Gastrocnemius medialis (tissue), 4 donors: ENCODE results near the gene BCL2. TPM values are rescaled to one million over a fixed set of nuclear protein-coding genes. Genes with fewer than 3 reads are reported as not detected.

Experiments
- ATAC-seq, 2 donors: fragments of 150-250 bp; one replicate each; pipeline ENCODE4 v1.9.1; 2016
- DNase-seq, 2 donors: peaks; one replicate each; pipeline ENCODE4 v3.0.0-alpha.2; 2019
- H3K27ac ChIP-seq, 4 donors: fragments of 200-600 bp; sonication (generic); 1 replicate in 1 of 4; 2 replicates in 3 of 4; pipeline ENCODE4 v1.5.1; 2016 to 2018; ENCODE audit warnings: mild to moderate bottlenecking in 2 of 4, moderate library complexity in 1 of 4
- H3K27me3 ChIP-seq, 3 donors: fragments of 200-600 bp; sonication (generic) in 2 of 3; 1 replicate in 1 of 3; 2 replicates in 2 of 3; pipeline versions ENCODE4 v1.5.1 to v1.6.0; 2016 to 2019; ENCODE audit warnings: mild to moderate bottlenecking in 1 of 3, moderate library complexity in 1 of 3
- H3K36me3 ChIP-seq, 2 donors: fragments of 200-600 bp; sonication (generic) in 1 of 2; one replicate each; pipeline ENCODE4 v1.5.1; 2017 to 2018
- H3K4me1 ChIP-seq, 2 donors: fragments of 200-600 bp; sonication (generic) in 1 of 2; one replicate each; pipeline ENCODE4 v1.5.1; 2016 to 2017; ENCODE audit warnings: mild to moderate bottlenecking in 2 of 2
- H3K4me3 ChIP-seq, 4 donors: fragments of 200-600 bp; sonication (generic) in 3 of 4; 1 replicate in 1 of 4; 2 replicates in 3 of 4; pipeline ENCODE4 v1.5.1; 2016 to 2019; ENCODE audit warnings: mild to moderate bottlenecking in 2 of 4
- H3K9me3 ChIP-seq, 3 donors: fragments of 200-600 bp; sonication (generic) in 2 of 3; 1 replicate in 1 of 3; 2 replicates in 2 of 3; pipeline ENCODE4 v1.5.1; 2016 to 2019
- POLR2A ChIP-seq, 2 donors: fragments of 450-650 bp; IDR thresholded peaks; one replicate each; pipeline ENCODE4 v1.6.1; 2017; ENCODE audit warnings: antibody characterized with exemption in 2 of 2, mild to moderate bottlenecking in 2 of 2, moderate library complexity in 2 of 2
- in situ Hi-C, 4 donors: fragments of 200-750 bp; cut with MboI; loops; one replicate each; pipeline versions ENCODE4 v1.15.0 to v1.8.0; 2017; ENCODE audit warnings: low sequenced_read_pairs in 4 of 4
- intact Hi-C: fragments of 100-400 bp; cut with DNase I; formaldehyde crosslinking; loops from one replicate; pipeline ENCODE4 v1.15.1; 2023; ENCODE audit warnings: low total_unique reads
- total RNA-seq, 4 donors: library from RNA; depleted of rRNA; stranded (reverse); fragments of >200 nt; gene quantifications; one replicate each; pipeline versions ENCODE4 v1.1.0 to v1.2.3, GENCODE V29; 2016
- TF ChIP-seq, protein P1 (sequence below), 5 experiments: fragments of 450-650 bp in 3 of 5; fragments of 200-600 bp in 2 of 5; sonication (generic) in 2 of 5; IDR thresholded peaks in 4 of 5; conservative IDR thresholded peaks in 1 of 5; 1 replicate in 4 of 5; 2 replicates in 1 of 5; pipeline ENCODE4 v1.5.1; 2016 to 2019; ENCODE audit warnings: antibody characterized with exemption in 5 of 5, mild to moderate bottlenecking in 3 of 5, moderate library complexity in 3 of 5

BCL2 gene
- total RNA-seq, 4 donors from 2014 or later, result 6.2 to 20.4 (median 13.7) TPM

- TF ChIP-seq POLR2A (IDR thresholded peaks at IDR 0.05), result no peak
- TF ChIP-seq, protein P1, sequence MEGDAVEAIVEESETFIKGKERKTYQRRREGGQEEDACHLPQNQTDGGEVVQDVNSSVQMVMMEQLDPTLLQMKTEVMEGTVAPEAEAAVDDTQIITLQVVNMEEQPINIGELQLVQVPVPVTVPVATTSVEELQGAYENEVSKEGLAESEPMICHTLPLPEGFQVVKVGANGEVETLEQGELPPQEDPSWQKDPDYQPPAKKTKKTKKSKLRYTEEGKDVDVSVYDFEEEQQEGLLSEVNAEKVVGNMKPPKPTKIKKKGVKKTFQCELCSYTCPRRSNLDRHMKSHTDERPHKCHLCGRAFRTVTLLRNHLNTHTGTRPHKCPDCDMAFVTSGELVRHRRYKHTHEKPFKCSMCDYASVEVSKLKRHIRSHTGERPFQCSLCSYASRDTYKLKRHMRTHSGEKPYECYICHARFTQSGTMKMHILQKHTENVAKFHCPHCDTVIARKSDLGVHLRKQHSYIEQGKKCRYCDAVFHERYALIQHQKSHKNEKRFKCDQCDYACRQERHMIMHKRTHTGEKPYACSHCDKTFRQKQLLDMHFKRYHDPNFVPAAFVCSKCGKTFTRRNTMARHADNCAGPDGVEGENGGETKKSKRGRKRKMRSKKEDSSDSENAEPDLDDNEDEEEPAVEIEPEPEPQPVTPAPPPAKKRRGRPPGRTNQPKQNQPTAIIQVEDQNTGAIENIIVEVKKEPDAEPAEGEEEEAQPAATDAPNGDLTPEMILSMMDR (IDR thresholded peaks at IDR 0.05 in 4 of 5, conservative IDR thresholded peaks at IDR 0.05 in 1 of 5), result no peak
- in situ Hi-C loops, result loop anchor here in 1 of 4 donors (10.0 kb wide), 1 partner anchor 99 kb away; no protein-coding TSS in a partner anchor
- peaks cover 33 to 40% of the 10 kb centered on the region in 2 donors for H3K4me1 ChIP-seq
- peak overlapping the region; percentile 60 to 82 (median 64) for H3K27ac ChIP-seq
- peak in 1 of 2 donors; percentile 38 for DNase-seq
- peak; percentile 5 to 16 for ATAC-seq
- H3K9me3 ChIP-seq, result no peaks in the 10 kb centered on the region
- H3K36me3 ChIP-seq, result no peaks in the 10 kb centered on the region
- intact Hi-C loops, result loop anchor here (1.0 to 10.0 kb wide), 3 partner anchors 25 to 141 kb away; no protein-coding TSS in a partner anchor
- H3K4me3 ChIP-seq, result peak overlapping the region in 1 of 4 donors; percentile 42
- no peaks in the 10 kb centered on the region for H3K27me3 ChIP-seq
These were observed 163.4 kb downstream of the BCL2 start for GRCh38 chr18:63155910-63156773.

DNA sequence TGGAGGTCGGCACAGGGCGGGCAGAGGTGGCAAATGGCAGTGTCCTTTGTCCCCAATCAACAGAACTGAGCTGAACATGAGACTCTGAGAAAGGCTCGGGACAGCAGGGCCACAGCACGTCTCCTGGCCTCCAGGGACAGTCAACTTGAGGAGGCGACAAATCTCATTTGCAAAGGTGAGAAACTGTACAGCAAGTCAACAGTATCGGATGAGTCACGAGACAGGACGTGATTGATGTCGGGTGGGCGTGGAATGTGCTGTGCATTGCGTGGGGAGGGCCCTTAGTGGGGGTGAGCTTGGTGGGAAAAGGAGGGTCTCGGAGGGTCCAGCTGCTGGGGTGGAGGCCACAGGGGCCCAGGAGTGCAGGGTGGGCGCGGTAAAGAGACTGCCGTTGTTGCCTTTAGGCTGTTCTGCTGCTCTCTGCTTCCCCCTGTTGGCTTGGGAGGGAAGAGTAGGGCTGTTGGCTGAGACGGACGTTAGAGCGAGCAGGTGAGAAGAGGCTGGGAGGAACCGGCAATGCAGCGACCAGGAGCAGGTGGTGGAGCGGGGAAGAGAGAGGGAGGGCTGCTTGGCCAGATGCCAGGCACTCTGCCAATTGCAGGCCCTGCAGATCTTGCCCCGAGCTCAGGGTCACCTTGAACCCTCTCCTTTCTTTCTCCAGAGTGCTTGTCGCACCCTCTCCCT is 164.3 kb downstream of the BCL2 start:
- no peak for TF ChIP-seq POLR2A (IDR thresholded peaks at IDR 0.05)
- TF ChIP-seq, protein P1 (IDR thresholded peaks at IDR 0.05 in 4 of 5, conservative IDR thresholded peaks at IDR 0.05 in 1 of 5), result peak; percentile 76 to 85 (median 80)
- H3K27ac ChIP-seq, result peak overlapping the region in 3 of 4 donors; percentile 60 to 82 (median 63)
- intact Hi-C loops, result loop anchor here (1.0 to 10.0 kb wide), 3 partner anchors 25 to 141 kb away; no protein-coding TSS in a partner anchor
- no peaks in the 10 kb centered on the region for H3K27me3 ChIP-seq
- DNase-seq, result peak; percentile 58 to 77
- H3K36me3 ChIP-seq, result no peaks in the 10 kb centered on the region
- peak; percentile 71 to 92 for ATAC-seq
- in situ Hi-C loops, result loop anchor here in 1 of 4 donors (10.0 kb wide), 1 partner anchor 99 kb away; no protein-coding TSS in a partner anchor
- peak overlapping the region; percentile 15 to 42 (median 31) for H3K4me3 ChIP-seq
- H3K9me3 ChIP-seq, result no peaks in the 10 kb centered on the region
- H3K4me1 ChIP-seq, result peaks cover 27 to 34% of the 10 kb centered on the region in 2 donors

DNA sequence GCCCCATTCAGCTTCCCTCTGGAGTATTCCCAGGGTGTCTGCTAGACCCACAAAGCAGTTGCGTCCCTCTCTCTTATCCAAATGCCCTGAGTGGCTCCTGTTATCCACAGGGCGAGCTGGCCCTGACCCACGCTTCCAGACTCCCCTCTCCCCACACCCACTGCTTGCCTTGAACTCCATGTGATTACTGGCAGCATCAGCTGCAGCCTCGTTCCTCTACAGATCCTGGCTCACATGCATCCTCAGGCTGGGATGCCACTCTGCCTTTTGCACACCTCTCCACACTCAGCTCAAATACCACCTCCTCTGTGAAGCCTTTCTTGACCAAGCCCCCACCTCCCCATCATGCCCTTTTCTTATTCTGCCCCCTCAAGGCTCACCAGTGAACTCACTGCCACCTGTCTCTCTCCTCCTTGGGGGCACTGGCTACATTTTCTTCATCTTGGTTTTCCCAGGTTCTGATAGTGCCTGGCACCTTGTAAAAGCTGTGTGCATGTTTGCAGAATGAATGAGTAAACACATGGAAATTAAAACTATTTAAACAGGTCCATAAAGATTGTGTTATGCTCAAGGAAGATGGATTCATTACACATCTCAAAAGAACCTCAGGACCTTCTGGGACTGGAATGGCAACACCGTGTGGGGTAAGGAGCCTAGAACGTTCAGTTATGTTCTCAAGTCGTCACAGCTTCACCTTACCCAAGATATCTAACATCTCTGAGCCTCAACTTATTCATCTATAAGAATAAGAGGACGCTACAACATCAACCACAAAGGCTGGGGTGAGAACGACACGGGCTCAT is 165.0 kb downstream of the BCL2 start:
- Histone ChIP-seq H3K4me3 (peak overlapping the region in 2 of 4 donors; percentile 15 to 42), H3K27ac (peak overlapping the region in 1 of 4 donors; percentile 63), H3K36me3 (no peaks in the 10 kb centered on the region), H3K27me3 (no peaks in the 10 kb centered on the region), H3K9me3 (no peaks in the 10 kb centered on the region), H3K4me1 (peaks cover 27 to 33% of the 10 kb centered on the region in 2 donors)
- DNase-seq, result no peak
- in situ Hi-C loops (loop anchor here in 1 of 4 donors (10.0 kb wide), 1 partner anchor 100 kb away; no protein-coding TSS in a partner anchor), intact Hi-C loops (loop anchor here (1.0 to 10.0 kb wide), 3 partner anchors 24 to 140 kb away; no protein-coding TSS in a partner anchor)
- no peak for ATAC-seq
- TF ChIP-seq, protein P1 (IDR thresholded peaks at IDR 0.05 in 4 of 5, conservative IDR thresholded peaks at IDR 0.05 in 1 of 5), result no peak
- TF ChIP-seq POLR2A (IDR thresholded peaks at IDR 0.05), result no peak

DNA sequence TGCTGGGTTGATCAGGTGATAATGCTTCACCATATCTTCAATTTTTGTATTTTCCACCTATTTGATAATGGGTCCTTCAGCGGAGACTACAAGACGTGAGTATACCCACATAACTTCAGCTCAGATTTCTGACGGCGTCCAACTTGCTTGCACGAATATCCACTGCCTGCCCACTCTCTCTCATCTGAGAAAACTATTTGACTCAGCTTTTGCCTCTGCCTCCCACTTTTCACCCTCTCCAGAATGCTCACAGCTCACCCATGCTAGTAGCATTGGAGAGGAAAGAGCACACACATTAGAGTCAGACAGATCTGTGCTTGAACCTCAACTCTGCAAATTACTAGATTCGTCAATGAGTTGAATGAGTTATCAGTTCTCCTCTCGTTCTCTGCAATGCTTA is 166.8 kb downstream of the BCL2 start:
- Histone ChIP-seq H3K36me3 (no peaks in the 10 kb centered on the region), H3K27me3 (no peaks in the 10 kb centered on the region), H3K27ac (no peak overlapping the region), H3K4me3 (no peak overlapping the region), H3K4me1 (peaks cover 31 to 43% of the 10 kb centered on the region in 2 donors), H3K9me3 (no peaks in the 10 kb centered on the region)
- in situ Hi-C loops, result loop anchor here in 1 of 4 donors (10.0 kb wide), 1 partner anchor 102 kb away; no protein-coding TSS in a partner anchor
- intact Hi-C loops, result loop anchor here (10.0 kb wide), 1 partner anchor 138 kb away; no protein-coding TSS in a partner anchor
- DNase-seq (no peak), ATAC-seq (no peak)
- no peak for TF ChIP-seq POLR2A (IDR thresholded peaks at IDR 0.05)
- TF ChIP-seq, protein P1 (IDR thresholded peaks at IDR 0.05 in 4 of 5, conservative IDR thresholded peaks at IDR 0.05 in 1 of 5), result no peak
